ENCODE data around the gene DNAJC27. TPM values are rescaled to one million over a fixed set of nuclear protein-coding genes. Genes with fewer than 3 reads are reported as not detected.

The DNAJC27 gene
- total and polyA plus RNA-seq, 2 of the 13 experiments (the other 11 are each of a cell fraction or from before 2014, with no cell fraction given), result 3.1 to 3.7 TPM

DNA sequence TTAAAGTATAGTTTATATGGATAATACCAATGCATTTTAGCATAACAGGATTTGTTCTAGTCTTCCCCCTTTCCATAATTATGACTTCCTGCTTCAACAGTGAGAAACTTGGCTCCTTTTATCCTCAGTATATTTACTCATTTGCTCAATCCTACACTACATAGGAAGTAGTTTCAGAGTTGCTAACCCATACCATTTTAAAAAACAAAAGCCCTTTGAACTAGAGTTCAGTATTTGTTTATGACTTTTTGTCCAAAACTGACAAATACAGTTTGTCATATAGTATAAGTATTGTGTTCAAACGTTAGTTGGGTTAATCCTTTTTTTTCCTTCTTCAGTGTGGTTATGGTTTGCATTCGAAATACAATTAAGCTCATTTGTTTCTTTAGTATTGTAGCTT, 5.9 kb upstream of the DNAJC27 start (continued):
- TF ChIP-seq, protein P1, sequence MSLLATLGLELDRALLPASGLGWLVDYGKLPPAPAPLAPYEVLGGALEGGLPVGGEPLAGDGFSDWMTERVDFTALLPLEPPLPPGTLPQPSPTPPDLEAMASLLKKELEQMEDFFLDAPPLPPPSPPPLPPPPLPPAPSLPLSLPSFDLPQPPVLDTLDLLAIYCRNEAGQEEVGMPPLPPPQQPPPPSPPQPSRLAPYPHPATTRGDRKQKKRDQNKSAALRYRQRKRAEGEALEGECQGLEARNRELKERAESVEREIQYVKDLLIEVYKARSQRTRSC (CRISPR knock-in tag; IDR thresholded peaks at IDR 0.05; ENCODE audit: low read depth), result no peak
- TF ChIP-seq, protein P2, sequence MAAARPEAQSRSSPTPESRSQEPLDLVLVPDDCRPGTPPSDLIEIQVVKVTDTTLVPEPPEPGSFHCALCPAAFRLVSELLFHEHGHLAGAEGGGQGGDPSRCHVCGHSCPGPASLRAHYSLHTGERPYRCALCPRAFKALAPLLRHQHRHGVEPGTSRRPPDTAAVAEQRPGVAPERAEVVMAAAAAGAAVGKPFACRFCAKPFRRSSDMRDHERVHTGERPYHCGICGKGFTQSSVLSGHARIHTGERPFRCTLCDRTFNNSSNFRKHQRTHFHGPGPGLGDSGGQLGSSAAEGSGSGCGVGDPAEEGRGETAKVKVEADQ (CRISPR knock-in tag; IDR thresholded peaks at IDR 0.05; ENCODE audit: borderline replicate concordance), result no peak
- TF ChIP-seq ZNF30 (CRISPR knock-in tag; IDR thresholded peaks at IDR 0.05) (no peak), ARNTL (CRISPR knock-in tag; IDR thresholded peaks at IDR 0.05) (no peak), ZNF256 (CRISPR knock-in tag; conservative IDR thresholded peaks at IDR 0.05) (no peak), ZNF550 (CRISPR knock-in tag; IDR thresholded peaks at IDR 0.05; ENCODE audit: borderline replicate concordance) (no peak), SALL2 (CRISPR knock-in tag; IDR thresholded peaks at IDR 0.05) (no peak), SRSF1 (optimal IDR thresholded peaks at IDR 0.05; ENCODE audit: low read depth, low read length) (no peak), RAD51 (IDR thresholded peaks at IDR 0.05; ENCODE audit: borderline replicate concordance) (no peak), TCF7L2 (IDR thresholded peaks at IDR 0.05; ENCODE audit: low read depth, low read length) (no peak), ZNF678 (CRISPR knock-in tag; IDR thresholded peaks at IDR 0.05) (no peak), ZFY (CRISPR knock-in tag; IDR thresholded peaks at IDR 0.05) (no peak), ZFP82 (CRISPR knock-in tag; IDR thresholded peaks at IDR 0.05; ENCODE audit: borderline replicate concordance) (no peak), DNMT1 (CRISPR knock-in tag; IDR thresholded peaks at IDR 0.05) (no peak), ATF7-NPFF (CRISPR knock-in tag; IDR thresholded peaks at IDR 0.05; ENCODE audit: low read depth) (no peak), ZKSCAN1 (IDR thresholded peaks at IDR 0.05; ENCODE audit: low read length) (no peak)
- TF ChIP-seq, protein P3, sequence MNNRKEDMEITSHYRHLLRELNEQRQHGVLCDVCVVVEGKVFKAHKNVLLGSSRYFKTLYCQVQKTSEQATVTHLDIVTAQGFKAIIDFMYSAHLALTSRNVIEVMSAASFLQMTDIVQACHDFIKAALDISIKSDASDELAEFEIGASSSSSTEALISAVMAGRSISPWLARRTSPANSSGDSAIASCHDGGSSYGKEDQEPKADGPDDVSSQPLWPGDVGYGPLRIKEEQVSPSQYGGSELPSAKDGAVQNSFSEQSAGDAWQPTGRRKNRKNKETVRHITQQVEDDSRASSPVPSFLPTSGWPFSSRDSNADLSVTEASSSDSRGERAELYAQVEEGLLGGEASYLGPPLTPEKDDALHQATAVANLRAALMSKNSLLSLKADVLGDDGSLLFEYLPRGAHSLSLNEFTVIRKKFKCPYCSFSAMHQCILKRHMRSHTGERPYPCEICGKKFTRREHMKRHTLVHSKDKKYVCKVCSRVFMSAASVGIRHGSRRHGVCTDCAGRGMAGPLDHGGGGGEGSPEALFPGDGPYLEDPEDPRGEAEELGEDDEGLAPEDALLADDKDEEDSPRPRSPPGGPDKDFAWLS (CRISPR knock-in tag; IDR thresholded peaks at IDR 0.05; ENCODE audit: borderline replicate concordance), result no peak
- TF ChIP-seq, protein P4, sequence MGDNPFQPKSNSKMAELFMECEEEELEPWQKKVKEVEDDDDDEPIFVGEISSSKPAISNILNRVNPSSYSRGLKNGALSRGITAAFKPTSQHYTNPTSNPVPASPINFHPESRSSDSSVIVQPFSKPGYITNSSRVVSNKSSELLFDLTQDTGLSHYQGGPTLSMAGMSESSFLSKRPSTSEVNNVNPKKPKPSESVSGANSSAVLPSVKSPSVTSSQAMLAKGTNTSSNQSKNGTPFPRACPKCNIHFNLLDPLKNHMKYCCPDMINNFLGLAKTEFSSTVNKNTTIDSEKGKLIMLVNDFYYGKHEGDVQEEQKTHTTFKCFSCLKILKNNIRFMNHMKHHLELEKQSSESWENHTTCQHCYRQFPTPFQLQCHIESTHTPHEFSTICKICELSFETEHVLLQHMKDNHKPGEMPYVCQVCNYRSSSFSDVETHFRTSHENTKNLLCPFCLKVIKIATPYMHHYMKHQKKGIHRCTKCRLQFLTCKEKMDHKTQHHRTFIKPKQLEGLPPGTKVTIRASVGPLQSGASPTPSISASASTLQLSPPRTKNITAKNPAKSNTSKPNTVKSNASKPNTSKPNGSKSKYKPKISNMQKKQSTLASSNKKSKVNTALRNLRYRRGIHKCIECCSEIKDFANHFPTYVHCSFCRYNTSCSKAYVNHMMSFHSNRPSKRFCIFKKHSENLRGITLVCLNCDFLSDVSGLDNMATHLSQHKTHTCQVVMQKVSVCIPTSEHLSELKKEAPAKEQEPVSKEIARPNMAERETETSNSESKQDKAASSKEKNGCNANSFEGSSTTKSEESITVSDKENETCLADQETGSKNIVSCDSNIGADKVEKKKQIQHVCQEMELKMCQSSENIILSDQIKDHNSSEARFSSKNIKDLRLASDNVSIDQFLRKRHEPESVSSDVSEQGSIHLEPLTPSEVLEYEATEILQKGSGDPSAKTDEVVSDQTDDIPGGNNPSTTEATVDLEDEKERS (CRISPR knock-in tag; IDR thresholded peaks at IDR 0.05), result no peak
- TF ChIP-seq, protein P5, sequence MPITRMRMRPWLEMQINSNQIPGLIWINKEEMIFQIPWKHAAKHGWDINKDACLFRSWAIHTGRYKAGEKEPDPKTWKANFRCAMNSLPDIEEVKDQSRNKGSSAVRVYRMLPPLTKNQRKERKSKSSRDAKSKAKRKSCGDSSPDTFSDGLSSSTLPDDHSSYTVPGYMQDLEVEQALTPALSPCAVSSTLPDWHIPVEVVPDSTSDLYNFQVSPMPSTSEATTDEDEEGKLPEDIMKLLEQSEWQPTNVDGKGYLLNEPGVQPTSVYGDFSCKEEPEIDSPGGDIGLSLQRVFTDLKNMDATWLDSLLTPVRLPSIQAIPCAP (CRISPR knock-in tag; IDR thresholded peaks at IDR 0.05; ENCODE audit: low read depth), result no peak
- TF ChIP-seq, protein P6, sequence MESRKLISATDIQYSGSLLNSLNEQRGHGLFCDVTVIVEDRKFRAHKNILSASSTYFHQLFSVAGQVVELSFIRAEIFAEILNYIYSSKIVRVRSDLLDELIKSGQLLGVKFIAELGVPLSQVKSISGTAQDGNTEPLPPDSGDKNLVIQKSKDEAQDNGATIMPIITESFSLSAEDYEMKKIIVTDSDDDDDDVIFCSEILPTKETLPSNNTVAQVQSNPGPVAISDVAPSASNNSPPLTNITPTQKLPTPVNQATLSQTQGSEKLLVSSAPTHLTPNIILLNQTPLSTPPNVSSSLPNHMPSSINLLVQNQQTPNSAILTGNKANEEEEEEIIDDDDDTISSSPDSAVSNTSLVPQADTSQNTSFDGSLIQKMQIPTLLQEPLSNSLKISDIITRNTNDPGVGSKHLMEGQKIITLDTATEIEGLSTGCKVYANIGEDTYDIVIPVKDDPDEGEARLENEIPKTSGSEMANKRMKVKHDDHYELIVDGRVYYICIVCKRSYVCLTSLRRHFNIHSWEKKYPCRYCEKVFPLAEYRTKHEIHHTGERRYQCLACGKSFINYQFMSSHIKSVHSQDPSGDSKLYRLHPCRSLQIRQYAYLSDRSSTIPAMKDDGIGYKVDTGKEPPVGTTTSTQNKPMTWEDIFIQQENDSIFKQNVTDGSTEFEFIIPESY (CRISPR knock-in tag; IDR thresholded peaks at IDR 0.05), result no peak
